Fibroblast of villous mesenchyme (primary cell): ENCODE measurements around the gene PRKACG. TPM values are rescaled to one million over a fixed set of nuclear protein-coding genes. Genes with fewer than 3 reads are reported as not detected.

Source experiments
- DNase-seq: peaks from one replicate; pipeline ENCODE4 v3.0.0-alpha.2; 2010; ENCODE audit warnings: low read depth
- H3K4me3 ChIP-seq: 2 replicates; pipeline ENCODE4 v1.5.1; 2011; ENCODE audit warnings: low read depth, mild to moderate bottlenecking, low read length
- total RNA-seq: library from RNA; depleted of rRNA; stranded (reverse); fragments of >200 nt; gene quantifications from 2 replicates; pipeline ENCODE4 v1.2.3, GENCODE V29; 2012
- TF ChIP-seq, protein P1 (sequence below): IDR thresholded peaks from 2 replicates; pipeline ENCODE4 v1.5.1; 2012; ENCODE audit warnings: low read depth, mild to moderate bottlenecking, low read length; ENCODE audit not compliant: insufficient read depth

Gene PRKACG
- total RNA-seq, 1 donor, result not detected

DNA sequence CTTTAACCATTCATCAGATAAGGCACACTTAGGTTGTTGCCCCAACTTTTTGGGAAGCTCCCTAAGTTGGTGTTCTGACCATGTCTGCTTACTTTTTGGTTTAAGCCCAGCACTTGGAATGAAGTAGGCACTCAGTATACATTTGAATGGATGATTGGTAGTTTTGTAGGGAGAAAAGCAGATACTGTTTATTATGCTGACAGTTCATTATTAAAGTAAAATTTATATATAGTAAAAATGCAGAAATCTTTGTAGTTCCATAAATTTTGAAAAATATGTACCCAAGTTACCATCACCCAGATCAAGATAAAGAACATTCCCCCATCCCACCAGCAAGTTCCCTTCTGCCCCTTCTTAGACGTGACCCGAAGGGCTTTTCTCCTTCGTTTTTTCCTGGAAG, 35.4 kb downstream of the PRKACG start:
- no peak for DNase-seq
- no peak overlapping the region for H3K4me3 ChIP-seq
- TF ChIP-seq, protein P1, sequence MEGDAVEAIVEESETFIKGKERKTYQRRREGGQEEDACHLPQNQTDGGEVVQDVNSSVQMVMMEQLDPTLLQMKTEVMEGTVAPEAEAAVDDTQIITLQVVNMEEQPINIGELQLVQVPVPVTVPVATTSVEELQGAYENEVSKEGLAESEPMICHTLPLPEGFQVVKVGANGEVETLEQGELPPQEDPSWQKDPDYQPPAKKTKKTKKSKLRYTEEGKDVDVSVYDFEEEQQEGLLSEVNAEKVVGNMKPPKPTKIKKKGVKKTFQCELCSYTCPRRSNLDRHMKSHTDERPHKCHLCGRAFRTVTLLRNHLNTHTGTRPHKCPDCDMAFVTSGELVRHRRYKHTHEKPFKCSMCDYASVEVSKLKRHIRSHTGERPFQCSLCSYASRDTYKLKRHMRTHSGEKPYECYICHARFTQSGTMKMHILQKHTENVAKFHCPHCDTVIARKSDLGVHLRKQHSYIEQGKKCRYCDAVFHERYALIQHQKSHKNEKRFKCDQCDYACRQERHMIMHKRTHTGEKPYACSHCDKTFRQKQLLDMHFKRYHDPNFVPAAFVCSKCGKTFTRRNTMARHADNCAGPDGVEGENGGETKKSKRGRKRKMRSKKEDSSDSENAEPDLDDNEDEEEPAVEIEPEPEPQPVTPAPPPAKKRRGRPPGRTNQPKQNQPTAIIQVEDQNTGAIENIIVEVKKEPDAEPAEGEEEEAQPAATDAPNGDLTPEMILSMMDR, result no peak

DNA sequence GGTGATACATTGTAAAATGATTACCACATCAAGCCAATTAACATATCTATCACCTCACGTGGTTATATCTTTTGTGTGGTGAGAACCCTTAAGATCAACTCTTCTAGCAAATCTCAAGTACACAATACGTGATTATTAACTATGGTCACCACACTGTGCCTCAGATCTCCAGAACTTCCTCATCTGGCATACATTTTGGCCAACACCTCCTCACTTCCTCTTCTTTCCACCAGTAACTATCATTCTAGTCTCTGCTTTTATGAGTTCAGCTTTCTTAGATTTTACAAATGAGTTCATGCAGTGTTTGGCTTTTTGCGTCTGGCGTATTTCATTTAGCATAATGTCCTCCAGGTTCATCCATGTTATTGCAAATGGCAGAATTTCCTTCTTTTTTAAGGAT, 35.8 kb downstream of the PRKACG start:
- no peak overlapping the region for H3K4me3 ChIP-seq
- no peak for DNase-seq
- TF ChIP-seq, protein P1, result no peak

DNA sequence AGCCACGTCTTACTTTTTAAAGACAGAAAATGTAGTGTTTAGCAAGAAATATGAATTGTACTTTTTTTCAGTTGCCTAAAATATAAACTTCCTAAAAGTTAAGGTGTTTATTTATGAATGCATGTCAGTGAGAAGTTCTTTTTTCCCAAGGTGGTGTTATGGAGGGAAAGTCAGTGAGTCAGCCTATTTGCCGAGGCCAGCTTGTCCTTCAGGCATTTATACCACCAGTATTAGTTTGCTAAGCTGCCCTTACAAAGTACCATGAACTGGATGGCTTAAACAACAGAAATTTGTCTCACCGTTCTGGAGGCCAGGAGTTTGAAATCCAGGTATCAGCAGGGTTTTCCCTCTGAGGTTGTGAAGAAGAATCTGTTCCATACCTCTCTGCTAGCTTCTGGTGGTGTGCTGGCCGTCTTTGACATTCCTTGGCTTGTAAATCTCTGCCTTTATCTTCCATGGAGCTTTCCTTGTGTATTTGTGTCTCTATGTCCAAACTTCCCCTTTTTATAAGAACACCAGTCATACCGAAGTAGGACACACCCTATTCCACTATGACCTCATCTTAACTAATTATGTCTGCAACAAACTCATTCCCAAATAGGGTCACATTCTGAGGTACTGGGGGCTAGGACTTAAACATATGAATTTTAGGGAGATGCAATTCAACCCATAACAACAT, 38.4 kb downstream of the PRKACG start:
- TF ChIP-seq, protein P1, result no peak
- DNase-seq, result no peak
- no peak overlapping the region for H3K4me3 ChIP-seq

DNA sequence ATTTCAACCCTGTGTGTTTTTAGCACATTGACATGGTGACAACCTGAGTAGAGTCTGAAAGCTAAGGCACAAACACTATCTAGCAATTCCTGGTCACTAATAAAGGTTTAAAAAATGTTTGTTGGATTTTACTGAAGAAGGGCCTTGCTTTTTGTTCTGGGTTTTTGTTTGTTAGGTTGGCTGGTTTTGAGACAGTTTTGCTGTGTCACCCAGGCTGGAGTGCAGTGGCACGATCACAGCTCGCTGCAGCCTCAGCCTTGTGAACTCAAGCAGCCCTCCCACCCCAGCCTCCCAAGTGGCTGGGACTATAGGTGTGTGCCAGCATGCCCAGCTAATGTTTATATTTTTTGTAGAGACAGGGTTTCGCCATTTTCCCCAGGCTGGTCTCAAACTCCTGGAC, 39.0 kb downstream of the PRKACG start:
- no peak overlapping the region for H3K4me3 ChIP-seq
- TF ChIP-seq, protein P1, result no peak
- DNase-seq, result no peak

DNA sequence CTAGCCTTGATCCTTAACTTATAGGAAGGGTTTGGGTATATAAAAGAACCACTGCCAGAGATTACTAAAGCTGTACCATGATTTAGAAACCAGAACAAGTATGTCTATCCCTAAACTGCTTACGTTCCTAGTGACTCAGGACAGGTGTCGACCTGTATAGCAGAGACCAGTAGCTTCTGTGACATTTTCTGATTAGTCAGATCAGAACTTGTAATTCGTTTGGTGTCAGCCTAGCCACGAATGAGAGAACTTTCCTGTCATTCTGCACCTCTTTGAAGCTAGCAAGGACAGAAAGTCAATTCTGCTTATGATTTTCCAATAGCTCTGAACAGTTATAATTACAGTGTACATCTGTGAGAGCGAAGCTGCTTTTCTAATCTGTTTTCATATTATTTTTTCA, 39.5 kb downstream of the PRKACG start:
- no peak for DNase-seq
- no peak overlapping the region for H3K4me3 ChIP-seq
- TF ChIP-seq, protein P1, result no peak

DNA sequence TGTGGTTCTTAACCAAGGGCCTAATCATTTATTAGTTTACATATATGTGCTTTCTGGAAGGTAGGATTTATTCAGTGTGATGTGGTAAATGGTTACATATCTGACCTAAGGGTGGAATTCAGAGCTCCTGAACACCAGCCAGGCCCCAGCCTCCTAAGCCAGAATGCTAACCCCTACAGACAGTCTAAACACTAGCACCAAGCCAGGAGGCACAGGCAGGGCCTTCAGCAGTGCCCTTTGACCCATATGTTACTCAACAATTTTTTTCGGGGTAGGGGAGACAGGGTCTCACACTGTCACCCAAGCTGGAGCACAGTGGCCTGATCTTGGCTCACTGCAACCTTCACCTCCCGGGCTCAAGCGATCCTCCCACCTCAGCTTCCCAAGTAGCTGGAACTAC, 40.3 kb downstream of the PRKACG start:
- no peak overlapping the region for H3K4me3 ChIP-seq
- TF ChIP-seq, protein P1, result no peak
- DNase-seq, result no peak

DNA sequence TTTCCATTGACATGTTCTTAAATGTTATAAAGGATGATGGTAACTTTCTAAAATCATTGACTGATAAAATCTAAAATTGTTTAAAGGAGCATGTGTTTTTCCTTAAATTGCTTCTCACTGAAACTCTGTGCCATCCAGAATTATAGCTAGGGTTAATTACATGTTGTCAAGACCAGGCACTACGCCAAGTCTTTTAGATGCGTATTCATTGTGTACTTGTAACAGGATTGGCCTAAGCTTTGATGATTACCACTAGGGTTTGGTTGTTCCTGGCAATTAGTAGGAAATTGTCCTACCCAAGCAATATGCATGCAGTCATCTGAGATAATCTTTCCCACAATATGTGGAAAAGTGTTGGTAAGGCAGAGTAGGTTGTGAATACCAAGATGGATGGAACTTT, 43.8 kb downstream of the PRKACG start:
- H3K4me3 ChIP-seq, result no peak overlapping the region
- TF ChIP-seq, protein P1, result no peak
- DNase-seq, result no peak
